Endothelial cell of umbilical vein (primary cell): ENCODE data around the gene ZBTB40. TPM values are rescaled to one million over a fixed set of nuclear protein-coding genes. Genes with fewer than 3 reads are reported as not detected.

Experiments used
- BruUV-seq: library from RNA; stranded (reverse); fragments of 400-500 nt; replicated peaks from 2 replicates; lab custom pipeline; 2021; lab: Mats Ljungman, UMichigan
- CTCF ChIA-PET: fragments of 300-600, 350-600 bp; sonication (Branson Sonifier 250); formaldehyde crosslinking; loops from one replicate; lab custom pipeline; 2021; ENCODE audit warnings: antibody characterized with exemption, inconsistent platforms; lab: Charles Lee
- POLR2A ChIA-PET: fragments of 300-600, 350-600 bp; sonication (Branson Sonifier 250); formaldehyde crosslinking; loops from one replicate; lab custom pipeline; 2021; ENCODE audit warnings: antibody characterized with exemption, inconsistent platforms; lab: Charles Lee
- DNase-seq: peaks from one replicate; pipeline ENCODE4 v3.0.0-alpha.2; 2011; ENCODE audit warnings: low read depth, low spot score
- FAIRE-seq: peaks from 2 replicates; lab custom pipeline; 2011; peaks lifted over from hg19 to GRCh38; lab: Jason Lieb, UNC
- H2AFZ ChIP-seq: 2 replicates; pipeline ENCODE4 v1.6.0; 2012; ENCODE audit warnings: low read depth, low read length, control low read depth, inconsistent platforms
- H3K27ac ChIP-seq: 2 replicates; pipeline ENCODE4 v1.5.1; 2011; ENCODE audit warnings: low read depth, mild to moderate bottlenecking, control low read depth, low read length, moderate library complexity; ENCODE audit not compliant: insufficient read depth
- H3K27me3 ChIP-seq, 2 experiments: 2 replicates each; pipeline versions ENCODE4 v1.6.0 to v1.6.1; 2011; ENCODE audit warnings: low read length in 2 of 2, mixed read lengths in 1 of 2; ENCODE audit not compliant: control insufficient read depth in 2 of 2, insufficient read depth in 2 of 2
- H3K36me3 ChIP-seq, 2 experiments: 2 replicates in 1 of 2; 3 replicates in 1 of 2; pipeline ENCODE4 v1.5.1; 2011; ENCODE audit warnings: low read length in 2 of 2, mild to moderate bottlenecking in 1 of 2, moderate library complexity in 1 of 2; ENCODE audit not compliant: control insufficient read depth in 2 of 2, insufficient read depth in 2 of 2; ENCODE audit errors: extremely low read depth in 1 of 2
- H3K4me1 ChIP-seq: 3 replicates; pipeline ENCODE4 v1.5.1; 2011; ENCODE audit warnings: mild to moderate bottlenecking, low read length; ENCODE audit not compliant: control insufficient read depth, insufficient read depth; ENCODE audit errors: extremely low read depth
- H3K4me2 ChIP-seq: 2 replicates; pipeline ENCODE4 v1.6.1; 2011; ENCODE audit warnings: low read length, control low read depth, mixed read lengths; ENCODE audit not compliant: insufficient read depth
- H3K4me3 ChIP-seq, 3 experiments: fragments of 200-600 bp in 1 of 3; sonication (generic), shearing (Covaris generic) in 1 of 3; replicated peaks in 1 of 3; 2 replicates each; pipeline ENCODE4 v1.5.1; 2011 to 2016; ENCODE audit warnings: control low read depth in 3 of 3, low read length in 3 of 3, mild to moderate bottlenecking in 2 of 3, inconsistent platforms in 1 of 3, low read depth in 1 of 3, moderate library complexity in 1 of 3; ENCODE audit not compliant: insufficient read depth in 1 of 3
- H3K79me2 ChIP-seq: 2 replicates; pipeline ENCODE4 v1.6.0; 2012; ENCODE audit warnings: low read length, inconsistent platforms; ENCODE audit not compliant: control insufficient read depth, insufficient read depth
- H3K9ac ChIP-seq: replicated peaks from 2 replicates; pipeline ENCODE3; 2011; ENCODE audit warnings: low read length, control low read depth; ENCODE audit not compliant: insufficient read depth; ENCODE audit errors: extremely low read depth
- H3K9me1 ChIP-seq: replicated peaks from 3 replicates; pipeline ENCODE4 v1.6.0; 2011; ENCODE audit warnings: mild to moderate bottlenecking, low read length; ENCODE audit not compliant: control insufficient read depth, insufficient read depth; ENCODE audit errors: extremely low read depth
- H3K9me3 ChIP-seq: replicated peaks from 2 replicates; pipeline ENCODE4 v1.5.1; 2012; ENCODE audit warnings: low read length, inconsistent platforms; ENCODE audit not compliant: control insufficient read depth, insufficient read depth
- H4K20me1 ChIP-seq: replicated peaks from 2 replicates; pipeline ENCODE3; 2011; ENCODE audit warnings: mild to moderate bottlenecking, low read length; ENCODE audit not compliant: control insufficient read depth, insufficient read depth; ENCODE audit errors: extremely low read depth
- EZH2 ChIP-seq: IDR thresholded peaks from 2 replicates; pipeline ENCODE4 v1.6.1; 2012; ENCODE audit warnings: borderline replicate concordance, low read depth, mild to moderate bottlenecking, moderate library complexity, low read length, inconsistent platforms; ENCODE audit not compliant: severe bottlenecking
- FOS ChIP-seq: IDR thresholded peaks from 2 replicates; pipeline ENCODE4 v1.6.1; 2011; ENCODE audit warnings: mild to moderate bottlenecking, low read length, moderate library complexity, borderline replicate concordance; ENCODE audit not compliant: insufficient read depth
- GATA2 ChIP-seq: IDR thresholded peaks from 2 replicates; pipeline ENCODE4 v1.7.0; 2011; ENCODE audit warnings: low read depth, mild to moderate bottlenecking, moderate library complexity, mixed read lengths, low read length; ENCODE audit not compliant: insufficient read length, insufficient read depth
- JUN ChIP-seq: IDR thresholded peaks from 2 replicates; pipeline ENCODE4 v1.6.1; 2011; ENCODE audit warnings: borderline replicate concordance, low read depth; ENCODE audit not compliant: insufficient read length, insufficient read depth
- MYC ChIP-seq: IDR thresholded peaks from one replicate; pipeline ENCODE4 v1.6.1; 2011; ENCODE audit warnings: mild to moderate bottlenecking, low read depth, low read length
- POLR2A ChIP-seq: IDR thresholded peaks from 2 replicates; pipeline ENCODE4 v1.6.1; 2012; ENCODE audit warnings: low read depth, mild to moderate bottlenecking, control low read depth, low read length
- POLR2AphosphoS5 ChIP-seq: IDR thresholded peaks from 2 replicates; pipeline ENCODE4 v1.6.1; 2012; ENCODE audit warnings: low read depth, mild to moderate bottlenecking, control low read depth, low read length, moderate library complexity; ENCODE audit not compliant: insufficient read depth
- dilution Hi-C: fragments of 300-500 bp; cut with MboI; formaldehyde crosslinking; loops from one replicate; pipeline ENCODE4 v1.15.0; 2019; ENCODE audit warnings: low sequenced_read_pairs; ENCODE audit not compliant: extremely low pct_ligation_motif_present
- intact Hi-C: fragments of 100-400 bp; cut with micrococcal nuclease; formaldehyde crosslinking; loops from one replicate; pipeline ENCODE4 v1.10.0; 2022
- polyA plus RNA-seq, 4 experiments: library from polyadenylated mRNA; depleted of rRNA in 3 of 4; stranded (reverse) in 3 of 4; unstranded in 1 of 4; fragments of >200 nt; gene quantifications; 2 replicates each; pipeline versions ENCODE4 v1.2.1 to v1.2.3, GENCODE V29; 2011 to 2012; ENCODE audit warnings: missing spikeins in 1 of 4
- total RNA-seq: library from RNA; stranded (reverse); gene quantifications from 2 replicates; pipeline ENCODE4 v1.2.3, GENCODE V29; 2021
- TF ChIP-seq, protein P1 (sequence below): IDR thresholded peaks from 2 replicates; pipeline ENCODE4 v1.6.1; 2011; ENCODE audit not compliant: insufficient read depth, insufficient read length
- TF ChIP-seq, protein P2 (sequence below), 2 donors: IDR thresholded peaks; 1 replicate in 1 of 2; 2 replicates in 1 of 2; pipeline ENCODE4 v1.5.1; 2011; ENCODE audit warnings: low read length in 2 of 2, mild to moderate bottlenecking in 2 of 2, moderate library complexity in 2 of 2, control low read depth in 1 of 2, inconsistent platforms in 1 of 2, low read depth in 1 of 2; ENCODE audit not compliant: insufficient read depth in 1 of 2; ENCODE audit errors: extremely low read depth in 1 of 2

Gene ZBTB40
- total and polyA plus RNA-seq, 2 donors (not counting 3 experiments of a cell fraction or from before 2014, with no cell fraction given), result 12.3 to 21.3 TPM

DNA sequence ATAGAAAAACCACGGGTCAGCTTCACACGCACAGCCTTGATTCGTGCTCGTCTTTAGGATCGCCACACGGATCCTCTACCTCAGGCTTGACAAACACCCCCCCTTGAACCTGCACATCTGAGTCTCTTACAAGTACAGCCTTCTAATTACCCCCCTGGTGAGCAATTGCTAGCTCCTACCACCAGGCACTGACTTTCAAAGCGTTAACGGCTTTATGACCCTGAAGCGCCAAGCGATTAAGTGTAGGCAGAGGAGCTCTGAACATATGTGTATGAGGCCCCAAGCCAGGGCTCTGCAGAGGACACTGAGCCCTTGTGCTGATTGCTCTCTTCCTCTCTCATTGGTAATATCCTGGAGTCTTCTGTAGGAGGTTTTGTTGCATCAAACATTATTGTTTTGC lies 55.9 kb downstream of the ZBTB40 start:
- Histone ChIP-seq H3K9ac (no peak overlapping the region), H3K9me3 (no peaks in the 10 kb centered on the region), H4K20me1 (no peaks in the 10 kb centered on the region), H2AFZ (no peak overlapping the region), H3K4me2 (no peak overlapping the region), H3K9me1 (no peaks in the 10 kb centered on the region), H3K36me3 (peaks cover 6 to 7% of the 10 kb centered on the region in 2 experiments), H3K4me1 (no peaks in the 10 kb centered on the region), H3K79me2 (no peaks in the 10 kb centered on the region), H3K27ac (no peak overlapping the region), H3K27me3 (no peaks in the 10 kb centered on the region), H3K4me3 (no peak overlapping the region)
- no peak for TF ChIP-seq GATA2
- TF ChIP-seq JUN, result no peak
- TF ChIP-seq POLR2AphosphoS5, result no peak
- TF ChIP-seq EZH2, result no peak
- TF ChIP-seq, protein P1, sequence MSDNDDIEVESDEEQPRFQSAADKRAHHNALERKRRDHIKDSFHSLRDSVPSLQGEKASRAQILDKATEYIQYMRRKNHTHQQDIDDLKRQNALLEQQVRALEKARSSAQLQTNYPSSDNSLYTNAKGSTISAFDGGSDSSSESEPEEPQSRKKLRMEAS, result no peak
- no peak for TF ChIP-seq POLR2A
- TF ChIP-seq, protein P2, sequence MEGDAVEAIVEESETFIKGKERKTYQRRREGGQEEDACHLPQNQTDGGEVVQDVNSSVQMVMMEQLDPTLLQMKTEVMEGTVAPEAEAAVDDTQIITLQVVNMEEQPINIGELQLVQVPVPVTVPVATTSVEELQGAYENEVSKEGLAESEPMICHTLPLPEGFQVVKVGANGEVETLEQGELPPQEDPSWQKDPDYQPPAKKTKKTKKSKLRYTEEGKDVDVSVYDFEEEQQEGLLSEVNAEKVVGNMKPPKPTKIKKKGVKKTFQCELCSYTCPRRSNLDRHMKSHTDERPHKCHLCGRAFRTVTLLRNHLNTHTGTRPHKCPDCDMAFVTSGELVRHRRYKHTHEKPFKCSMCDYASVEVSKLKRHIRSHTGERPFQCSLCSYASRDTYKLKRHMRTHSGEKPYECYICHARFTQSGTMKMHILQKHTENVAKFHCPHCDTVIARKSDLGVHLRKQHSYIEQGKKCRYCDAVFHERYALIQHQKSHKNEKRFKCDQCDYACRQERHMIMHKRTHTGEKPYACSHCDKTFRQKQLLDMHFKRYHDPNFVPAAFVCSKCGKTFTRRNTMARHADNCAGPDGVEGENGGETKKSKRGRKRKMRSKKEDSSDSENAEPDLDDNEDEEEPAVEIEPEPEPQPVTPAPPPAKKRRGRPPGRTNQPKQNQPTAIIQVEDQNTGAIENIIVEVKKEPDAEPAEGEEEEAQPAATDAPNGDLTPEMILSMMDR (IDR thresholded peaks at IDR 0.05; ENCODE audit: extremely low read depth in 1 of 2, insufficient read depth in 1 of 2, low read depth in 1 of 2, low read length in 2 of 2), result no peak
- TF ChIP-seq MYC, result no peak
- TF ChIP-seq FOS, result no peak
- intact Hi-C loops (no loop called here), dilution Hi-C loops (no loop called here)
- DNase-seq (no peak), FAIRE-seq (no peak)
- no TSS peak for BruUV-seq
- ChIA-PET CTCF (interaction anchor here (1.0 to 1.3 kb wide), 2 partner anchors 13 to 20 kb away, joined by 3 read pairs; no protein-coding TSS in a partner anchor), POLR2A (no interaction called here)
